Measurements from ENCODE around the gene SNX1. TPM values are rescaled to one million over a fixed set of nuclear protein-coding genes. Genes with fewer than 3 reads are reported as not detected.

SNX1 gene
- polyA plus RNA-seq, 1 donor (not counting 4 experiments of a cell fraction or from before 2014, with no cell fraction given): 90.2 TPM

GRCh38 chr15:64180235-64180824, 84.5 kb downstream of the SNX1 start:
- H2AFZ ChIP-seq (ENCODE audit: control insufficient read depth, low read length): no peak overlapping the region
- FAIRE-seq (no peak), DNase-seq (ENCODE audit: low read depth, low spot score) (no peak)
- H3K9me3 ChIP-seq (ENCODE audit: control insufficient read depth, low read depth, low read length): no peaks in the 10 kb centered on the region
- TF ChIP-seq EZH2 (IDR thresholded peaks at IDR 0.05; ENCODE audit: low read length) (no peak), CTCF (optimal IDR thresholded peaks at IDR 0.05 in 1 of 3, IDR thresholded peaks at IDR 0.05 in 1 of 3, conservative IDR thresholded peaks at IDR 0.05 in 1 of 3; ENCODE audit: extremely low read depth in 1 of 3, insufficient read depth in 2 of 3, low read length in 3 of 3) (no peak)
- dilution Hi-C loops (cut with MboI; ENCODE audit: extremely low pct_ligation_motif_present, low sequenced_read_pairs): no loop called here
- no peaks in the 10 kb centered on the region for H3K9me1 ChIP-seq (ENCODE audit: control insufficient read depth, extremely low read depth, insufficient read depth, low read length)
- no peak overlapping the region for H3K4me2 ChIP-seq (ENCODE audit: control insufficient read depth, extremely low read depth, insufficient read depth, low read depth, low read length)
- H3K4me3 ChIP-seq (ENCODE audit: control insufficient read depth in 2 of 3, extremely low read depth in 1 of 3, insufficient read depth in 2 of 3, low read depth in 1 of 3, low read length in 3 of 3): no peak overlapping the region
- no peaks in the 10 kb centered on the region for H3K79me2 ChIP-seq (ENCODE audit: control insufficient read depth, insufficient read depth, low read length)
- H3K27me3 ChIP-seq (ENCODE audit: control insufficient read depth, extremely low read depth, insufficient read depth, low read length): no peaks in the 10 kb centered on the region
- H4K20me1 ChIP-seq (ENCODE audit: control insufficient read depth, extremely low read depth, insufficient read depth, low read length): no peaks in the 10 kb centered on the region
- peaks cover 8 to 24% of the 10 kb centered on the region in 2 experiments for H3K36me3 ChIP-seq (ENCODE audit: control insufficient read depth in 2 of 2, extremely low read depth in 1 of 2, insufficient read depth in 2 of 2, low read length in 2 of 2)
- H3K9ac ChIP-seq (ENCODE audit: control insufficient read depth, extremely low read depth, insufficient read depth, low read length): no peak overlapping the region
- H3K4me1 ChIP-seq (ENCODE audit: control insufficient read depth, extremely low read depth, insufficient read depth, low read length): no peaks in the 10 kb centered on the region
- H3K27ac ChIP-seq (ENCODE audit: control insufficient read depth, insufficient read depth, low read length): no peak overlapping the region

GRCh38 chr15:64182859-64183370, 87.1 kb downstream of the SNX1 start:
- Histone ChIP-seq H3K9me1 (ENCODE audit: control insufficient read depth, extremely low read depth, insufficient read depth, low read length) (no peaks in the 10 kb centered on the region), H3K4me2 (ENCODE audit: control insufficient read depth, extremely low read depth, insufficient read depth, low read depth, low read length) (no peak overlapping the region), H3K9me3 (ENCODE audit: control insufficient read depth, low read depth, low read length) (no peaks in the 10 kb centered on the region), H2AFZ (ENCODE audit: control insufficient read depth, low read length) (no peak overlapping the region), H4K20me1 (ENCODE audit: control insufficient read depth, extremely low read depth, insufficient read depth, low read length) (no peaks in the 10 kb centered on the region), H3K4me3 (ENCODE audit: control insufficient read depth in 2 of 3, extremely low read depth in 1 of 3, insufficient read depth in 2 of 3, low read depth in 1 of 3, low read length in 3 of 3) (no peak overlapping the region), H3K79me2 (ENCODE audit: control insufficient read depth, insufficient read depth, low read length) (no peaks in the 10 kb centered on the region), H3K9ac (ENCODE audit: control insufficient read depth, extremely low read depth, insufficient read depth, low read length) (no peak overlapping the region), H3K4me1 (ENCODE audit: control insufficient read depth, extremely low read depth, insufficient read depth, low read length) (peaks cover 10% of the 10 kb centered on the region), H3K27ac (ENCODE audit: control insufficient read depth, insufficient read depth, low read length) (no peak overlapping the region), H3K27me3 (ENCODE audit: control insufficient read depth, extremely low read depth, insufficient read depth, low read length) (no peaks in the 10 kb centered on the region), H3K36me3 (ENCODE audit: control insufficient read depth in 2 of 2, extremely low read depth in 1 of 2, insufficient read depth in 2 of 2, low read length in 2 of 2) (peaks cover 5 to 20% of the 10 kb centered on the region in 2 experiments)
- DNase-seq (ENCODE audit: low read depth, low spot score): no peak
- dilution Hi-C loops (cut with MboI; ENCODE audit: extremely low pct_ligation_motif_present, low sequenced_read_pairs): no loop called here
- FAIRE-seq: no peak
- TF ChIP-seq CTCF (optimal IDR thresholded peaks at IDR 0.05 in 1 of 3, IDR thresholded peaks at IDR 0.05 in 1 of 3, conservative IDR thresholded peaks at IDR 0.05 in 1 of 3; ENCODE audit: extremely low read depth in 1 of 3, insufficient read depth in 2 of 3, low read length in 3 of 3) (no peak), EZH2 (IDR thresholded peaks at IDR 0.05; ENCODE audit: low read length) (no peak)

Measured in keratinocyte (primary cell).